Type B pancreatic cell (in vitro differentiated cells): Measurements from ENCODE around the gene JADE1. TPM values are rescaled to one million over a fixed set of nuclear protein-coding genes. Genes with fewer than 3 reads are reported as not detected.

ENCODE experiments used
- DNase-seq: peaks from one replicate; pipeline ENCODE4 v3.0.0; 2021; ENCODE audit warnings: mixed read lengths; ENCODE audit not compliant: unreplicated experiment; ENCODE audit errors: extremely low spot score
- H3K27ac Mint-ChIP-seq: 2 replicates; pipeline ENCODE4 v1.8.0; 2021; ENCODE audit warnings: mild to moderate bottlenecking, mixed read lengths
- H3K27me3 Mint-ChIP-seq: 2 replicates; pipeline ENCODE4 v1.8.0; 2021; ENCODE audit warnings: mixed read lengths
- H3K36me3 Mint-ChIP-seq: 2 replicates; pipeline ENCODE4 v1.8.0; 2021; ENCODE audit warnings: mixed read lengths
- H3K4me1 Mint-ChIP-seq: one replicate; pipeline ENCODE4 v1.8.0; 2021; ENCODE audit warnings: mixed read lengths; ENCODE audit not compliant: unreplicated experiment
- H3K4me3 Mint-ChIP-seq: 2 replicates; pipeline ENCODE4 v1.8.0; 2021; ENCODE audit warnings: mild to moderate bottlenecking, mixed read lengths
- H3K9me3 Mint-ChIP-seq: 2 replicates; pipeline ENCODE4 v1.8.0; 2021; ENCODE audit warnings: mixed read lengths
- CTCF ChIP-seq: fragments of 200-600 bp; sonication (generic); conservative IDR thresholded peaks from 2 replicates; pipeline ENCODE4 v1.5.0; 2021; ENCODE audit warnings: antibody characterized with exemption, mild to moderate bottlenecking
- total RNA-seq: library from RNA; stranded (reverse); gene quantifications from 2 replicates; pipeline ENCODE4 v1.2.1, GENCODE V29; 2021; ENCODE audit warnings: low replicate concordance

The JADE1 gene
- total RNA-seq, 1 donor from 2014 or later = 27.0 TPM

- Mint-ChIP-seq H3K4me3 (no peak overlapping the region), H3K36me3 (peaks cover 43% of the 10 kb centered on the region), H3K9me3 (no peaks in the 10 kb centered on the region), H3K27me3 (no peaks in the 10 kb centered on the region), H3K27ac (no peak overlapping the region), H3K4me1 (peaks cover under 1% of the 10 kb centered on the region)
- DNase-seq = no peak
- TF ChIP-seq CTCF = no peak
These were observed 59.3 kb downstream of the JADE1 start for GRCh38 chr4:128868758-128869157.

- DNase-seq = no peak
- no peaks in the 10 kb centered on the region for H3K27me3 Mint-ChIP-seq
- TF ChIP-seq CTCF = no peak
- H3K27ac Mint-ChIP-seq = peak overlapping the region; percentile 43
- no peaks in the 10 kb centered on the region for H3K9me3 Mint-ChIP-seq
- H3K4me1 Mint-ChIP-seq = no peaks in the 10 kb centered on the region
- H3K36me3 Mint-ChIP-seq = peaks cover 42% of the 10 kb centered on the region
- H3K4me3 Mint-ChIP-seq = no peak overlapping the region
These were observed 60.4 kb downstream of the JADE1 start for GRCh38 chr4:128869776-128870509.

- TF ChIP-seq CTCF = no peak
- Mint-ChIP-seq H3K9me3 (no peaks in the 10 kb centered on the region), H3K4me1 (no peaks in the 10 kb centered on the region), H3K36me3 (peaks cover 39% of the 10 kb centered on the region), H3K4me3 (no peak overlapping the region), H3K27me3 (no peaks in the 10 kb centered on the region), H3K27ac (no peak overlapping the region)
- DNase-seq = no peak
These were observed 62.4 kb downstream of the JADE1 start for GRCh38 chr4:128871948-128872347.

- TF ChIP-seq CTCF = no peak
- Mint-ChIP-seq H3K4me1 (no peaks in the 10 kb centered on the region), H3K27ac (no peak overlapping the region), H3K36me3 (peaks cover 14% of the 10 kb centered on the region), H3K4me3 (no peak overlapping the region), H3K9me3 (no peaks in the 10 kb centered on the region), H3K27me3 (no peaks in the 10 kb centered on the region)
- no peak for DNase-seq
These were observed 66.7 kb downstream of the JADE1 start for GRCh38 chr4:128876200-128876599.

- Mint-ChIP-seq H3K27ac (no peak overlapping the region), H3K9me3 (no peaks in the 10 kb centered on the region), H3K4me1 (no peaks in the 10 kb centered on the region), H3K27me3 (no peaks in the 10 kb centered on the region), H3K36me3 (peaks cover 5% of the 10 kb centered on the region), H3K4me3 (no peak overlapping the region)
- TF ChIP-seq CTCF = no peak
- DNase-seq = no peak
These were observed 68.4 kb downstream of the JADE1 start for GRCh38 chr4:128877934-128878333.
